ENCODE data around the gene IP6K3.

DNA sequence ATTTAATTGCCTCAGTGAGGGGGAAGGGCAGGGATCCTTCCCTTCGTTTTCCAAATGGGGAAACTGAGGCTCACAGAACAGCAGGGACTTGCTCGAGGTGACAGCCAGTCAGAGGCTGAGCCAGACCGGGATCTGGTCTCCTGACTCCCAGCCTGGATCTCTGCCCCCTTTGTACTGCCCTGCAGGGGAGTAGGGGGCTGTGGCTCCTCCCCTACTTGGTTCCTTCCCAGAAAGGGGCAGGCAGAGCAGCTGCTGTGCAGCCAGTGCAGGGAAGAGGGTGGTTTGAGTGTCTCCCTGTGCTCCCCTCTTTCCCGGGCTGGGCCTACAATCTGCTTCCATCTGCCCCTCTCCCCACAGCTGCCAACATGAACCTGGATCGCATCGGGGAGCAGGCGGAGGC lies 72.9 kb downstream of the IP6K3 start:
- no peak for TF ChIP-seq POLR2AphosphoS5 (IDR thresholded peaks at IDR 0.05; ENCODE audit: low read depth, low read length)
- no peak for TF ChIP-seq SIN3A (IDR thresholded peaks at IDR 0.05; ENCODE audit: borderline replicate concordance, insufficient read depth, low read length)

Data from PFSK-1 (cell line).